HG03196 (cell line): ENCODE measurements around the gene SYF2.
"Not testable (repeated sequence)": the region's sequence is repeated elsewhere in the genome, so short reads cannot be mapped to it uniquely, and the experiment has no call there.

ENCODE experiments used
- ATAC-seq: cut with Tn5 transposase; IDR thresholded peaks from one replicate; pipeline ENCODE4 v1.9.1; 2021; ENCODE audit not compliant: unreplicated experiment

Gene SYF2

GRCh38 chr1:25208092-25208491 lies 24.2 kb downstream of the SYF2 start:
- ATAC-seq: no peak

- no peak for ATAC-seq
These were observed 26.1 kb downstream of the SYF2 start for GRCh38 chr1:25206201-25206600.

- ATAC-seq: no peak
These were observed 26.5 kb downstream of the SYF2 start for GRCh38 chr1:25205786-25206185.

GRCh38 chr1:25204797-25205480 lies 27.4 kb downstream of the SYF2 start:
- ATAC-seq: no peak

GRCh38 chr1:25201006-25201405 lies 31.3 kb downstream of the SYF2 start:
- ATAC-seq: no peak

- ATAC-seq: no peak
These were observed 32.3 kb downstream of the SYF2 start for GRCh38 chr1:25199819-25200620.

GRCh38 chr1:25198663-25199252 lies 33.5 kb downstream of the SYF2 start:
- no peak for ATAC-seq

GRCh38 chr1:25197982-25198662 lies 34.2 kb downstream of the SYF2 start:
- no peak for ATAC-seq

GRCh38 chr1:25197235-25197975 lies 34.9 kb downstream of the SYF2 start:
- no peak for ATAC-seq

GRCh38 chr1:25196830-25197229 lies 35.5 kb downstream of the SYF2 start:
- no peak for ATAC-seq

- ATAC-seq: no peak
These were observed 36.5 kb downstream of the SYF2 start for GRCh38 chr1:25195835-25196234.

- no peak for ATAC-seq
These were observed 37.7 kb downstream of the SYF2 start for GRCh38 chr1:25194572-25195020.

- no peak for ATAC-seq
These were observed 38.2 kb downstream of the SYF2 start for GRCh38 chr1:25194054-25194453.

GRCh38 chr1:25193229-25193628 lies 39.1 kb downstream of the SYF2 start:
- no peak for ATAC-seq

GRCh38 chr1:25192154-25192553 lies 40.1 kb downstream of the SYF2 start:
- ATAC-seq: no peak

- no peak for ATAC-seq
These were observed 42.0 kb downstream of the SYF2 start for GRCh38 chr1:25190260-25190659.

- ATAC-seq: not testable (repeated sequence)
These were observed 44.4 kb downstream of the SYF2 start for GRCh38 chr1:25187904-25188303.

- ATAC-seq: no peak
These were observed 45.2 kb downstream of the SYF2 start for GRCh38 chr1:25187077-25187476.

GRCh38 chr1:25186161-25187007 lies 45.9 kb downstream of the SYF2 start:
- no peak for ATAC-seq
